ENCODE measurements around the gene VPS51.
"Not testable (repeated sequence)": the region's sequence is repeated elsewhere in the genome, so short reads cannot be mapped to it uniquely, and the experiment has no call there.

The VPS51 gene

DNA sequence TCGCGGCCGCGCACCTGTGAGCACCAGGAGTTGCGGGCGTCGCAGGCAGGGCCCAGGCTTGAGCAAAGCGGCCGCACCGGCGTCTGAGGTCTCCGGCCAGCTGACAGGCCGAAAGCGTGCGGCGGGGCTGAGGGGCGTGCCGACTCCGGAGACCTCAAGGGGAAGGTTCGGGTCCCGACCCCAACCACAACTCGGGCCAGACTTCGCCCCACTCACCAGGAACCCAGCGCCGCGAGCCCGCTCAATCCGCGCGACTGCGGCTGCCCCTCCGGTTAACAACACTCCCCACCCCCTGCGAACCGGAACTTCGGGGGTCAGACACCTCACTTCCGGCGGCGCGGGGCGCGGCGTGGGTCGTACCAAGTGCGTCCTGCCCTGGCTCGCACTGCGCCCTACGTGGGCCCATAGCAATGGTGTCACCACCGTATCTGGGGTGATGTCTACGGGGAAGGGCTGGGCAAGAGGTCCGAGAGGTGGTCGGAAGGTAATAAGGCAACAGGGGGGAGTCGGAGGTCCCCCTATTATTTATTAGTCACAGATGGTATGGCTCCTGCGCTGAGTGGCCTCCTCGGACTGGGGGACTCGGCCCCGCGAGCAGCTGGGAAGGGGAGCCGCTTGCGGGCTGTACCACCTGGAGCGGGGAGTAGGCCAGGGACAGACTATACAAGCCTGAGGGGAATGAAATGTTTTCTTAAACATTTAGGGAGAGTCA, 38.4 kb downstream of the VPS51 start, which contains the start of gene SYVN1:
TSS of gene SYVN1 (minus strand) at position 280 of the 712 bp plus-strand sequence. CDS start 918 bp downstream, outside the sequence.
- DNase-seq (ENCODE audit: low read depth): peak; percentile 88

DNA sequence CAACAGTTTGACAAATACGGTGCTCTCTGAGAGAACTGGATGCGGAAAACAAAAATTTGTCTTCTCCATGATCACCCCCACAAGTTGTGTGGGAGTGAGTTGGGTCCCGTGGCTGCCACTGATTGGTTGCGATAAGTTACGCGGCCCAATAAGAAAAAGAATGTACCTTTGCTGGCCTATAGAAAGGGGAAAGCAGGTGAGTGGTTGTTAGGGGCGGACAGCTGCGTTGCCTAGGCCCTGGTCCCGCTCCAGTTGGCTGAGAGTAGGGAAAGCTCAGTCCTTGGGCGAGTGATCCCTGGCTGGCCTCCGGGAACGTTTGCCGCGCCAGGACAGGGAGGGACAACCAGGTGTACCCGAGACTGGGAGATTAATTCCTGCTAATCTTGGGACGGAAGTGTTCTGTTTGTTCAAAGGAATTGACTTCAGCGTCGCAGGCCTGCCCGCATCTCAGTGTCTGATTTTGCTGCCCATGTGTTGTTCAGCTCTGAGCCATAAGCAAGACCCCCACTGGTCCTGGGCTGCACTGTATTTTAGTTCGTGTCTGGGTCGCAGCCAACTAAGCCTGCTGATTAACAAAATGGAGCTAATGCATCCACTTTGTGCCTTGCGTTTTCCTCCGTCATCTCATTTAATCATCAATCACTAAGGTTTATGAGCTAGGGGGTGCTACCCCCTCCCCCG, 39.1 kb downstream of the VPS51 start:
- peak; percentile 77 for DNase-seq (ENCODE audit: low read depth)

DNA sequence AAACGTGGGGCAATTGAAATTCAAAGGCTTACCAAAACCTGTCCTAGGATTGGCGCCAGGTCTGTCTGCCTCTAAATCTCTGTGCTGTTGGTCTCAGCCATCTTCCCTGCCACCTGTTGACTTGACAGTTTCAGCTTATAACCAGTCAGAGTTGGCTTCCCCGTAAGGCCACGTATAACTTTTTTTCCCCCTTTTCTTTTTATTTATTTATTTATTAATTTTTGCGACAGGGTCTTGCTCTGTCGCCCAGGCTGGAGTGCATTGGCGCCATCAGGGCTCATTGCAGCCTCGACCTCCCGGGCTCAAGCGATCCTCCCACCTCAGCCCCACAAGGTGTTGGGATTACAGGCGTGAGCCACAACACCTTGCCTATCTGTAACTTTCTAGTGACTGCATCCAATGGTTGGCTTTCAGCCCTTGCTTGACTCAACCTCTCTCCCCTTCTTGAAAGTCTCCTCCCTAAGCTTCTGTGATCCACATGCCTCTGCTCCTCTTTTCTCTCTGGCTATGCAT, 39.7 kb downstream of the VPS51 start:
- no peak for DNase-seq (ENCODE audit: low read depth)

DNA sequence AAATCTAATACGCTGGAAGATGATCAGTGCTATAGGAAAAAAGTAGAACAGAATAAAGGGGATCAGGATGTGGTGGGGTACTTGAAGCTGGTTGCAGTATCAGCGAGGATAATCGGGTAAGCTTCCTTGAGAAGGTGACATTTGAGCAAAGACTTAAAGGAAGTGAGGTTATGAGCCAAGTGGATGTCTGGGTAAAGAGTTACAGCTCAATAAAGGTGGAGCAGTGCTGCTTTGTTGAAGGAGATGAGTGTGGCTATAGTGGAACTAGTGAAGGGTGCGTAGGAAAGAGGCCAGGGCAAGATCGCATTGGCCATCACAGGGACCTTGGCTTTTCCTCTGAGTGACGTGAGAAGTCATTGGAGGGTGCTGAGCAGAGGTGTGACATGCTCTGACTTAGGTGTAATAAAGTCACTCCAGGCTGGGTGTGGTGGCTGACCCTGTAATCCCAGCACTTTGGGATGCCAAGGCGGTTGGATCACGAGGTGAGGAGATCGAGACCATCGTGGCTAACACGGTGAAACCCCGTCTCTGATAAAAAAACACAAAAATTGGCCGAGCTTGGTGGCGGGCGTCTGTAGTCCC, 40.6 kb downstream of the VPS51 start:
- no peak for DNase-seq (ENCODE audit: low read depth)

DNA sequence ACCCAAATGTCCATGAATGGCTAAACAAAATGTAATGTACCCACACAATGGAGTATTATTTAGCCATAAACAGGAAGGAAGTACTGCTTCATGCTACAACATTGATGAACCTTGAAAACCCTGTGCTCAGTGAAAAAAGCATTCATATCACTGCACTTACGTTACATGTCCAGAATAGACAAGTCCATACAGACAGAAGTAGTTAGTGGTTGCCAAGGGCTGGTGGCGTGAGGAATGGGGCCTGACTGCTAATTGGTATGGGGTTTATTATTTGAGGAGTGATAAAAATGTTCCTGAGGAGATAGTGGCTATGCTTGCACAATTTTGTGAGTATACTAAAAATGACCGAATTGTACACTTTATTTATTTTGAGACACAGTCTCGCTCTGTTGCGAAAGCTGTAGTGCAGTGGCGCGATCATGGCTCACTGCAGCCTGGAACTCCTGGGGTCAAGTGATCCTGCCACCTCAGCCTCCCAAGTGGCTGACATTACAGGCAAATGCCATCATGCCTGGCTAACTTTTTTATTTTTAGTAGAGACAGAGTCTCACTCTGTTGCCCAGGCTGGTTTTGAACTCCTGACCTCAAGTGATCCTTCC, 46.0 kb downstream of the VPS51 start:
- no peak for DNase-seq (ENCODE audit: low read depth)

DNA sequence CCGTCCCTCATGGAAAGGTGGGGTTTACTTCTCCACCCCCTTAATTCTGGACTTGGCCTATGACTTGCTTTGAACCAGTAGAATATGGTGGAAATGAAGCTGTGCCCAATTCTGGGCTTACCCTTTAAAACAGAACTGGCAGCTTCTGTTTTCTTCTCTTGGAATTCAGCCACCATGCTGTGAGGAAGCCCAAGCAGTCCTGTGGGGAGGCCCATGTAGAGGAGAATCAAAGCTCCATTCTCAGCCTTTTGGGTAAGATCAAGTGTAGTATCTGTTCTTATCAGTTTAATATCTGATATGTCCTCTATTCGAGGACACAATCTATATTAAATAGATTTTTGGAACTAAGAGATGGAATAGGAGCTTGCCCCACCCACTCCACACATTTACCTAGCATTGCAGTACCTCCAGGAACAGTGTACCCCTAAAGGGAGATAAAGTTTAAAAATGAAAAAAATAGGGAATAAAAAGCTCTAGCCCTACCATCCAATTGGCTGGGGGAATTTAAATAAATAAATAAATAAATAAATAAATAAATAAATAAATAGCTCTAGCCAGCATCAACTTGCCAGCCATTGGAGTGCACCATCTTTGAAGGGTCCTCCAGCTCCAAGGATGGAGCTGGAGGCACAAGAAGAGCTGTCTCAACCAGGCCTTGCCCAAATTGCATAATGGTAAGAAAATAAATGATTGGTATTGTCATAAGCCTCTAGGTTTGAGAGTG, 51.5 kb downstream of the VPS51 start:
- DNase-seq (ENCODE audit: low read depth): no peak

DNA sequence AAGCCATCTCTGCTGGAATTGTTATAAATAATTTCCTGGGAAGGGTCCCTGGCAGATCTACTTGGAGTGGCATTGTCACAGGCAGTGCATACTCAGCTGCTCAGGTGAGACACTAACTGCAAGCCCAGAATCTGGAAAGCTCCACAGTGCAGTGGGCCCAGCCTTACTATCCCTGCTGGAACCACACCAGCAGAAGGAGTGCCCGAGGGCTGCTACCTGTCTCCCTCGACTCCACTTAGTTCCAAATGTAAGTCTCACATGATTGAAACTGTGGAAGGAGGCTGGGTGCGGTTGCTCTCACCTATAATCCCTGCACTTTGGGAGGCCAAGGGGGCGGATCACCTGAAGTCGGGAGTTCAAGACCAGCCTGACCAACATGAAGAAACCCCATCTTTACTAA, 52.6 kb downstream of the VPS51 start:
- no peak for DNase-seq (ENCODE audit: low read depth)

DNA sequence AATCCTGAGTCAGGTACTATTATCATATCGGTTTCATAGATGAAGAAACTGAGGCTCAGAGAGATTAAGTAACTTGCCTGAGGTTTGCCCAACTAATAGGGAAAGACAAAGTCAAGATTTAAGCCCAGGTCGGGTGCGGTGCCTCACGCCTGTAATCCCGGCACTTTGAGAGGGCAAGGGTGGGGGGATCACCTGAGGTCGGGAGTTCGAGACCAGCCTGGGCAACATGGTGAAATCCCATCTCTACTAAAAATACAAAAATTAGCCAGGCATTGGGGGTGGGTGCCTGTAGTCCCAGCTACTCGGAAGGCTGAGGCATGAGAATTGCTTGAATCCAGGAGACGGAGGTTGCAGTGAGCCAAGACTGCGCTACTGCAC, 54.1 kb downstream of the VPS51 start:
- not testable (repeated sequence) for DNase-seq (ENCODE audit: low read depth)

DNA sequence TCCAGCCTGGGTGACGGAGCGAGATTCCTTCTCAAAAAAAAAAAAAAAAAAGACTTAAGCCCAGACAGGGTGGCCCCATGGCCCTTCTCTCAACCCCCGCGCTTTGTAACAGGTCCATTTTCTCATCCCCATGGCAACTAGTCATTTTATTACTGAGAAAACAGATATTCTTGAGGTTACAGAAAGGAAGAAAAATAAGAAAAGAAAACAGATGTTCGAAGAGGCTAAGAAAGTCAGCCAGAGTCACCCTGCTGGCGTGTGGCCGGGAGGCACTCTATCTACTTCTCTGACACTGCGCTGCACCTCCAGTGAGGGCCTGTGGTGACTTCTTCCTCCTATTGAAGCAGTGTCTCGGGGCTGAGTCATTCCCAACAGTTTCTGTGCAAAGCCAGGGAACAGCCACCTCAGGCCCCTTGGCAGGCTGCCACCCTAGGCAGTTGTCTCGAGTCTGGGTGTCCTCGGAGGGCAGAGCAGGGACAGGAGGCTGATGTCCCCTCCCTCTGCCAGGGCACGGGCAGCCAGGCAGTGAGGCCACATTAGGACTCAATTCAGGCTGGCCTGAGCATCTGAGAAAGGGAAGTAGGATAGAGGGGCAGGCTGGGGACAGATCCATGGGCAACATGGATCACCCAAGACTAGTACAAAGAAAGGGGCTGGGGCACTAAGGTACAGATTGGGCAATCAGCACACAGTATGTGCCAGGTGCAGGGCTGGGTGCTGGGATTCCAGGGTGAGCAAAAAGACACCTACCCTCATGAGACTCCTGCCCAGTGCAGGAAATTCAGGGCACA, 54.7 kb downstream of the VPS51 start:
- no peak for DNase-seq (ENCODE audit: low read depth)

DNA sequence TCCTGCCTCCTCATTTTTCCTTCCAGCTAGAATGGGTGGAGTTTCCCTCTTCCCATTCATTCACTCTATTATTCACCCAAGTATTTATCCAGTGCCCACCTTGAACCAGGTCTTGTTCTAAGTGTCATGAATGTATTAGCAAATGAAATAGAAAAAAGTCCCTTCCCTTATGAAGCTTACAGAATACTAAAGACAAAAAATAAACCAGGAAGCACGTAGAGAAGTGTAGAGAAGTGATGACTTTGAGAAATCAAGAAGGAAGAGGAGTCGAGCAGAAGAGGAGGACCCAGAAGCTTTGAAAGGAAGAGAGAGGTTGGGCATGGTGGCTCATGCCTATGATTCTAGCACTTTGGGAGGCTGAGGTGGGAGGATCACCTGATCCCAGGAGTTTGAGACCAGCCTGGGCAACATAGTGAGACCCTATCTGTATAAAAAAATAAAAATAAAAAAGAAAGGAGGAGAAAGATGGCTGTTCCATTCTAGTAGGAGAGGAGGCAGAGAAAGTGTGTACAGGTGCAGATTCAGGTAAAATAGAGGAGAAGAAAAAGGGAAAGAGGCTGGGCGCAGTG, 55.4 kb downstream of the VPS51 start:
- DNase-seq (ENCODE audit: low read depth): no peak

DNA sequence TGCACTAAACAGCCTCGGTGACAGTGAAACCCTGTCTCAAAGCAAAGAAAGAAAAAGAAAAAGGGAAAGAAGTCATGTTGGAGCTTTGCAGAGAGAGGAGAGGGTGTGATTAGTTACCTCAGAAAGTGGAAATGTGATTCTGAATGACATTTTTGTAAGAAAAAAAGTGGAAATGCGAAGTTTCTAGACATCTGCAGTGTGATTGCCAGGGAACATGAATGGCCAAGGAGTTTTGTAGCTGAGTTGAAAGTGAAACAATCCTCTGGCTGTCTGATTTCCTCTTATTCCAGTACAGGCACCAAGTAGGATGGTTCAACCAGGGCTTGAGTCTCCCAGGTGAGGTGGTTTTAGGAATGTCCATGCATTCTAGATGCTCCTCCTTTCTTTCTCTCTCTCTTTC, 56.1 kb downstream of the VPS51 start:
- no peak for DNase-seq (ENCODE audit: low read depth)

DNA sequence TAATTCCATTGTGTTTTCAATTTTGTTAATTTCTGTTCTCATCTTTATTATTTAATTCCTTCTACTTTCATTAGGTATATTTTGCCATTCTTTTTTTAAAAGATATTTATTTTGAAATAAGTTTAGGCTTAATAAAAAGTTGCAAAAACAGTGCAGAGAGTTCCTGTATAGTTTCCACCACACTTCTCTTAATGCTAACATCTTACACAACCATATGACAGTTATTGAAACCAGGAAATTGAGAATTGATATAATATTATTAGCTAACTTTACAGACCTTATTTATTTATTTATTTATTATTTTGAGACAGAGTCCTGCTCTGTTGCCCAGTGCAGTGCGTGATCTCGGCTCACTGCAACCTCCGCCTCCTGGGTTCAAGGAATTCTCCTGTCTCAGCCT, 60.2 kb downstream of the VPS51 start:
- DNase-seq (ENCODE audit: low read depth): no peak

DNA sequence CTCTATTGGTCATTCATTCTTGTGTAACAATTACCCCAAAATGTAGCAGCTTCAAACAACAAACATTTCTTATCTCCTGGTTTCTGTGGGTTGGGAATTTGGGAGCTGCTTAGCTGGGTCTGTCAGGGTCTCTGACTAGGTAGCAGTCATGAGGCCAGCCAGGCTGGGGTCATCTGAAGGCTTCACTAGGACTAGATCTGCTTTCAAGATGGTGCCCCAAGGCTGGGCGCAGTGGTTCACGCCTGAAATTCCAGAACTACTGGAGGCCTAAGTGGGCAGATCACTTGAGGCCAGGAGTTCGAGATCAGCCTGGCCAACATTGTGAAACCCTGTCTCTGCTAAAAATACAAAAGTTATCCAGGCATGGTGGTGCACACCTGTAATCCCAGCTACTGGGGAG, 60.9 kb downstream of the VPS51 start:
- no peak for DNase-seq (ENCODE audit: low read depth)

DNA sequence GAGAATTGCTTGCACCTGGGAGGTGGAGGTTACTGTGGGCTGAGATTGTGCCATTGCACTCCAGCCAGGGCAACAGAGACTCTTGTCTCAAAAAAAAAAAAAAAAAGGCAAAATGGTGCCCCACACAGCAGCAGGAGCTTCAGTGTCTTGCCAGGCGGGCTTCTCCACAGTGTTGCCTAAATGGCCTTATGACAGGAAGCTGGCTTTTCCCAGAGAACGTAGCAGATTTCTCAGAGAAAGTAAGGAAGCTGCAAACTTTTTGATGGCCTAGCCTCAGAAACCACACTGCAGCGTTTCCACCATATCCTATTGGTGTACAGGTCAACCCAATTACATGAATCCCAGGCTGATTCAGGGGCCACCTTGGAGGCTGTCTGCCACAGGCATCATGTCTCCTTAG, 61.3 kb downstream of the VPS51 start:
- DNase-seq (ENCODE audit: low read depth): no peak

DNA sequence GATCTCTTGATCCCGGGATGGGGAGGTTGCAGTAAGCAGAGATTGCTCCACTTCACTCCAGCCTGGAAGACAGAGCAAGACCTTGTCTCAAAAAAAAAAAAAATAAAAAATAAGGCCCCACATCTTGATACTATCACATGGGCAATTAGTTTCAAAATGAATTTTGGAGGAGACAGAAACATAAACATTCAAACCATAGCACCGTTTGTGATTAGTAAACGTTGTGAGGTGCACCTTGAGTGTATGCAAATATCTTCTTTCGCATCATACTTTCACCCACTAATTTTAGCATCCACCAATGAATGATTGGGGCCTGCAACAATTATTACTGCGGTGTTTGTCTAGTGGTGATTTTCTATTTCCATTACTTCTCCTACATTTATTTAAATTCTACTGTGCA, 63.0 kb downstream of the VPS51 start:
- DNase-seq (ENCODE audit: low read depth): no peak

DNA sequence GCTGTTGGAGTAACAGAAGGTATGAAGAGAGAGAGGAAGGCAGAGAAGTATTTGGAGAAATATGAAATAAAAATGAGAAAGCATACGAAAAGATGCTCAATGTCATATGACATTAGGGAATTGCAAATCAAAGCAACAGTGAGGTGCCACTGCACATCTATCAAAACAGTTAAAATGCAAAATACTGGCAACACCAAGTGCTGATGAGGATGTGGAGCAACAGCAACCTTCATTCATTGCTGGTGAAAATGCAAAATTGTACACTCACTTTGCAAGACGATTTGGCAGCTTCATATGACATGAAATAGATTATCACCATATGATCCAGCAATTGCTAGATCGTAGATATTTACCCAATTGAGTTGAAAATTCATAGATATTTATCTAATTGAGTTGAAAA, 64.6 kb downstream of the VPS51 start:
- no peak for DNase-seq (ENCODE audit: low read depth)
